Gastroesophageal sphincter (tissue), 3 donors: ENCODE data around the gene PMEL.

ENCODE experiments used
- POLR2A ChIP-seq, 2 donors: fragments of 450-650 bp; IDR thresholded peaks; one replicate each; pipeline ENCODE4 v1.6.1; 2017; ENCODE audit warnings: antibody characterized with exemption in 2 of 2, mild to moderate bottlenecking in 2 of 2, moderate library complexity in 1 of 2
- TF ChIP-seq, protein P1 (sequence below), 4 experiments: fragments of 200-600 bp in 2 of 4; fragments of 450-650 bp in 2 of 4; sonication (generic) in 1 of 4; IDR thresholded peaks; one replicate each; pipeline ENCODE4 v1.5.1; 2017 to 2019; ENCODE audit warnings: antibody characterized with exemption in 4 of 4, mild to moderate bottlenecking in 2 of 4, moderate library complexity in 2 of 4

- TF ChIP-seq, protein P1, sequence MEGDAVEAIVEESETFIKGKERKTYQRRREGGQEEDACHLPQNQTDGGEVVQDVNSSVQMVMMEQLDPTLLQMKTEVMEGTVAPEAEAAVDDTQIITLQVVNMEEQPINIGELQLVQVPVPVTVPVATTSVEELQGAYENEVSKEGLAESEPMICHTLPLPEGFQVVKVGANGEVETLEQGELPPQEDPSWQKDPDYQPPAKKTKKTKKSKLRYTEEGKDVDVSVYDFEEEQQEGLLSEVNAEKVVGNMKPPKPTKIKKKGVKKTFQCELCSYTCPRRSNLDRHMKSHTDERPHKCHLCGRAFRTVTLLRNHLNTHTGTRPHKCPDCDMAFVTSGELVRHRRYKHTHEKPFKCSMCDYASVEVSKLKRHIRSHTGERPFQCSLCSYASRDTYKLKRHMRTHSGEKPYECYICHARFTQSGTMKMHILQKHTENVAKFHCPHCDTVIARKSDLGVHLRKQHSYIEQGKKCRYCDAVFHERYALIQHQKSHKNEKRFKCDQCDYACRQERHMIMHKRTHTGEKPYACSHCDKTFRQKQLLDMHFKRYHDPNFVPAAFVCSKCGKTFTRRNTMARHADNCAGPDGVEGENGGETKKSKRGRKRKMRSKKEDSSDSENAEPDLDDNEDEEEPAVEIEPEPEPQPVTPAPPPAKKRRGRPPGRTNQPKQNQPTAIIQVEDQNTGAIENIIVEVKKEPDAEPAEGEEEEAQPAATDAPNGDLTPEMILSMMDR (IDR thresholded peaks at IDR 0.05) = no peak
- no peak for TF ChIP-seq POLR2A (IDR thresholded peaks at IDR 0.05)
Observed at GRCh38 chr12:55965941-55966407, at the start of gene PMEL.
